Natural killer cell (primary cell): ENCODE data around the gene MLXIP. TPM values are rescaled to one million over a fixed set of nuclear protein-coding genes. Genes with fewer than 3 reads are reported as not detected.

Experiments used
- ATAC-seq, 3 donors: fragments of 150-1000 bp in 2 of 3; fragments of 200-7000 bp in 1 of 3; cut with Tn5 transposase; 1 replicate in 1 of 3; 2 replicates in 2 of 3; pipeline ENCODE4 v1.10.0; 2021; ENCODE audit warnings: mild to moderate bottlenecking in 2 of 3, moderate library complexity in 2 of 3
- DNase-seq, 2 donors: peaks; one replicate each; pipeline versions ENCODE4 v3.0.0 to v3.0.0-alpha.2; 2013 to 2021; ENCODE audit warnings: mixed read lengths in 1 of 2
- H3K27ac ChIP-seq: one replicate; pipeline ENCODE4 v1.5.1; 2013; ENCODE audit warnings: mild to moderate bottlenecking, low read length
- H3K27me3 ChIP-seq: one replicate; pipeline ENCODE4 v1.6.1; 2013; ENCODE audit warnings: low read length; ENCODE audit not compliant: control insufficient read depth, insufficient read depth
- H3K36me3 ChIP-seq: one replicate; pipeline ENCODE4 v1.6.1; 2013; ENCODE audit warnings: low read length; ENCODE audit not compliant: control insufficient read depth, insufficient read depth
- H3K4me1 ChIP-seq: one replicate; pipeline ENCODE4 v1.6.1; 2013; ENCODE audit warnings: low read length; ENCODE audit not compliant: control insufficient read depth, insufficient read depth
- H3K4me3 ChIP-seq: one replicate; pipeline ENCODE4 v1.5.1; 2013; ENCODE audit warnings: low read length
- H3K9me3 ChIP-seq: one replicate; pipeline ENCODE4 v1.6.1; 2013; ENCODE audit warnings: low read length; ENCODE audit not compliant: control insufficient read depth, insufficient read depth
- H3K27ac Mint-ChIP-seq, 2 donors: one replicate each; pipeline ENCODE4 v1.8.0; 2022; ENCODE audit warnings: mild to moderate bottlenecking in 2 of 2, mixed read lengths in 2 of 2, moderate library complexity in 1 of 2
- H3K27me3 Mint-ChIP-seq, 2 donors: one replicate each; pipeline ENCODE4 v1.8.0; 2022; ENCODE audit warnings: low read depth in 2 of 2, mixed read lengths in 2 of 2
- H3K36me3 Mint-ChIP-seq: one replicate; pipeline ENCODE4 v1.8.0; 2022; ENCODE audit warnings: mixed read lengths
- H3K4me1 Mint-ChIP-seq, 2 donors: one replicate each; pipeline ENCODE4 v1.8.0; 2022; ENCODE audit warnings: mixed read lengths in 2 of 2
- H3K4me3 Mint-ChIP-seq: one replicate; pipeline ENCODE4 v1.8.0; 2022; ENCODE audit warnings: mild to moderate bottlenecking, moderate library complexity, mixed read lengths
- H3K9me3 Mint-ChIP-seq, 2 donors: one replicate each; pipeline ENCODE4 v1.8.0; 2022; ENCODE audit warnings: mixed read lengths in 2 of 2
- CTCF ChIP-seq: fragments of 200-600 bp; IDR thresholded peaks from one replicate; pipeline ENCODE4 v1.8.0; 2022; ENCODE audit warnings: antibody characterized with exemption
- WGBS: methylation state at CpG from one replicate; pipeline ENCODE4 v1.1.7; 2013; ENCODE audit warnings: missing lambda C conversion rate; ENCODE audit not compliant: insufficient coverage; 5-methylcytosine and 5-hydroxymethylcytosine counted together
- intact Hi-C: fragments of 100-400 bp; cut with micrococcal nuclease; formaldehyde crosslinking; loops from one replicate; pipeline ENCODE4 v1.14.2; 2022
- total RNA-seq, 4 donors: library from RNA; stranded (reverse); fragments of 120-200 nt in 1 of 4; gene quantifications; one replicate each; pipeline versions ENCODE4 v1.2.3 to v1.2.4, GENCODE V29; 2013 to 2022

The MLXIP gene
- total RNA-seq, 3 donors from 2014 or later (not counting 1 experiment from before 2014, with no cell fraction given) = 83.8 to 92.4 (median 86.1) TPM

- ATAC-seq (no peak), DNase-seq (peak in 1 of 2 donors; percentile 14)
- no peaks in the 10 kb centered on the region for H3K27me3 ChIP-seq
- no peaks in the 10 kb centered on the region for H3K27me3 Mint-ChIP-seq
- H3K4me3 ChIP-seq = no peak overlapping the region
- H3K9me3 Mint-ChIP-seq = no peaks in the 10 kb centered on the region
- H3K9me3 ChIP-seq = no peaks in the 10 kb centered on the region
- intact Hi-C loops = no loop called here
- peaks cover 51% of the 10 kb centered on the region for H3K4me1 ChIP-seq
- H3K4me3 Mint-ChIP-seq = no peak overlapping the region
- peaks cover 6% of the 10 kb centered on the region for H3K36me3 ChIP-seq
- H3K4me1 Mint-ChIP-seq = peaks cover 24 to 37% of the 10 kb centered on the region in 2 donors
- no peaks in the 10 kb centered on the region for H3K36me3 Mint-ChIP-seq
- H3K27ac Mint-ChIP-seq = peak overlapping the region; percentile 14 to 60
- H3K27ac ChIP-seq = no peak overlapping the region
- no peak for TF ChIP-seq CTCF
- 83% methylated on average over 7 of the region's 7 CpGs for WGBS
These were observed 12.4 kb downstream of the MLXIP start for GRCh38 chr12:122090759-122091515.

DNA sequence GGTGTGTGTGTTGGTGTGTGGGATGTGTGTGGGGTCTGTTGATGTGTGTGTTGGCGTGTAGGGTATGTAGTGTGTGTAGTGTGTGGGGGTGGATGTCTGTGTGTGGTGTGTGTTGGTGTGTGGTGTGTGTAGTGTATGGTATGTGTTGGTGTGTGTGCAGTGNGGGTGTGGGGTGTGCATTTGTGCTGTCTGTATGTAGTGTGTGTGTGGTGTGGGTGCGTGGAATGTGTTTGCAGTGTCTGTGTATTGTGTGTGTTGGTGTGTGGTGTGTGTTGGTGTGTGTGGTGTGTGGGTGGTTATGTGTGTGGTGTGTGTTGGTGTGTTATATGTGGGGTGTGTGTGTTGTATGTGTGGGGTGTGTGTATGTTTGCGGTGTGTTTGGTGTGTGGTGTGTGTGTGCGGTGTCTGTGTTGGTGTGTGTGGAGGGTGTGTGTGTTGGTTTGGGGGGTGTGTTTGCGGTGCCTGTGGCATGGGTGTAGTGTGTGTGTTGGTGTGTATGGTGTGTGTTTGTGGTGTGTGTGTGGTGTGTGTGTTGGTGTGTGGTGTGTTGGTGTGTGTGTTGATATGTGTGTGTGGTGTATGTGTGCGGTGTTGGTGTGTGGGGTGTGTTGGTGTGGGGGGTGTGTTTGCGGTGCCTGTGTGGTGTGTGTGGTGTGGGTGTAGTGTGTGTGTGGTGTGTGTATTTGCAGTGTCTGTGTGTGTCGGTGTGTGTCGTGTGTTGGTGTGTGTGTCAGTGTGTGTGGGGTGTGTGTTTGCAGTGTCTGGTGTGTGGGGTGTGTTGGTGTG, 14.7 kb downstream of the MLXIP start:
- H3K36me3 ChIP-seq = peaks cover 5% of the 10 kb centered on the region
- H3K4me3 Mint-ChIP-seq = no peak overlapping the region
- H3K4me3 ChIP-seq = no peak overlapping the region
- DNase-seq (no peak), ATAC-seq (peak in 1 of 3 donors; percentile 6)
- no peak for TF ChIP-seq CTCF
- no peaks in the 10 kb centered on the region for H3K9me3 ChIP-seq
- H3K27me3 Mint-ChIP-seq = no peaks in the 10 kb centered on the region
- intact Hi-C loops = no loop called here
- no peak overlapping the region for H3K27ac Mint-ChIP-seq
- H3K27ac ChIP-seq = no peak overlapping the region
- H3K36me3 Mint-ChIP-seq = no peaks in the 10 kb centered on the region
- no peaks in the 10 kb centered on the region for H3K27me3 ChIP-seq
- H3K4me1 ChIP-seq = peaks cover 45% of the 10 kb centered on the region
- no peaks in the 10 kb centered on the region for H3K9me3 Mint-ChIP-seq
- H3K4me1 Mint-ChIP-seq = peaks cover 18 to 33% of the 10 kb centered on the region in 2 donors
- 97% methylated on average over 9 of the region's 9 CpGs for WGBS

GRCh38 chr12:122094137-122094734, 15.7 kb downstream of the MLXIP start:
- Histone ChIP-seq H3K4me3 (no peak overlapping the region), H3K9me3 (no peaks in the 10 kb centered on the region), H3K36me3 (peaks cover 3% of the 10 kb centered on the region), H3K27me3 (no peaks in the 10 kb centered on the region), H3K4me1 (peaks cover 49% of the 10 kb centered on the region), H3K27ac (no peak overlapping the region)
- 96% methylated on average over 5 of the region's 5 CpGs for WGBS
- peak in 1 of 3 donors; percentile 31 for ATAC-seq
- no peak for DNase-seq
- Mint-ChIP-seq H3K4me3 (no peak overlapping the region), H3K4me1 (peaks cover 26 to 39% of the 10 kb centered on the region in 2 donors), H3K27me3 (no peaks in the 10 kb centered on the region), H3K9me3 (no peaks in the 10 kb centered on the region), H3K36me3 (no peaks in the 10 kb centered on the region), H3K27ac (no peak overlapping the region)
- TF ChIP-seq CTCF = no peak
- intact Hi-C loops = no loop called here
